Liver (tissue), 3 donors: ENCODE results near the gene ASB7.

Source experiments
- CTCF ChIP-seq: fragments of 150-350 bp; IDR thresholded peaks from 2 replicates; pipeline ENCODE4 v1.5.1; 2017; ENCODE audit warnings: improper control_type of control experiment, low read depth, low read length; ENCODE audit not compliant: missing input control
- HNF4A ChIP-seq, 2 donors: conservative IDR thresholded peaks; 2 replicates each; pipeline ENCODE4 v1.6.1; 2016; ENCODE audit warnings: antibody characterized with exemption in 2 of 2, mild to moderate bottlenecking in 2 of 2
- RAD21 ChIP-seq, 2 donors: IDR thresholded peaks; 2 replicates each; pipeline ENCODE4 v1.6.1; 2016; ENCODE audit warnings: antibody characterized with exemption in 2 of 2, mild to moderate bottlenecking in 2 of 2
- REST ChIP-seq: IDR thresholded peaks from 2 replicates; pipeline ENCODE4 v1.6.1; 2016; ENCODE audit warnings: antibody characterized with exemption, mild to moderate bottlenecking
- donor health status: healthy.
- donor health status: healthy.

- TF ChIP-seq CTCF (no peak), RAD21 (IDR thresholded peaks at IDR 0.05) (no peak), REST (no peak), HNF4A (conservative IDR thresholded peaks at IDR 0.05) (no peak)
Observed at GRCh38 chr15:100615801-100616200, 13.4 kb downstream of the ASB7 start.
